ENCODE results near the gene TTC21A. TPM values are rescaled to one million over a fixed set of nuclear protein-coding genes. Genes with fewer than 3 reads are reported as not detected.
"Not testable (repeated sequence)": the region's sequence is repeated elsewhere in the genome, so short reads cannot be mapped to it uniquely, and the experiment has no call there.

Gene TTC21A
- total RNA-seq, 4 donors from 2014 or later = 2.6 to 9.9 (median 2.9) TPM

- ATAC-seq (ENCODE audit: low FRiP score) = no peak
- no peak for TF ChIP-seq CTCF (IDR thresholded peaks at IDR 0.05)
These were observed 56.9 kb downstream of the TTC21A start for GRCh38 chr3:39164414-39164813.

GRCh38 chr3:39165518-39165917, 58.0 kb downstream of the TTC21A start:
- ATAC-seq (ENCODE audit: low FRiP score) (no peak), DNase-seq (ENCODE audit: low spot score) (no peak)
- no peak for TF ChIP-seq CTCF (IDR thresholded peaks at IDR 0.05)

More at GRCh38 chr3:39164414-39164813, 56.9 kb downstream of the TTC21A start:
- no peak for DNase-seq (ENCODE audit: low spot score)

- ATAC-seq (ENCODE audit: low FRiP score) (peak; percentile 63), DNase-seq (ENCODE audit: low spot score) (no peak)
- no peak for TF ChIP-seq CTCF (IDR thresholded peaks at IDR 0.05)
These were observed 58.7 kb downstream of the TTC21A start for GRCh38 chr3:39166134-39166710.

- no peak for DNase-seq (ENCODE audit: low spot score)
- TF ChIP-seq CTCF (IDR thresholded peaks at IDR 0.05) = no peak
- ATAC-seq (ENCODE audit: low FRiP score) = peak; percentile 71
These were observed 59.6 kb downstream of the TTC21A start for GRCh38 chr3:39166932-39167532.

- ATAC-seq (ENCODE audit: low FRiP score) (no peak), DNase-seq (ENCODE audit: low spot score) (no peak)
- no peak for TF ChIP-seq CTCF (IDR thresholded peaks at IDR 0.05)
These were observed 60.8 kb downstream of the TTC21A start for GRCh38 chr3:39168156-39168780.

- no peak for DNase-seq (ENCODE audit: low spot score)
- no peak for TF ChIP-seq CTCF (IDR thresholded peaks at IDR 0.05)
- no peak for ATAC-seq (ENCODE audit: low FRiP score)
These were observed 62.2 kb downstream of the TTC21A start for GRCh38 chr3:39169712-39170111.

- ATAC-seq (ENCODE audit: low FRiP score) = no peak
- DNase-seq (ENCODE audit: low spot score) = no peak
- TF ChIP-seq CTCF (IDR thresholded peaks at IDR 0.05) = no peak
These were observed 63.0 kb downstream of the TTC21A start for GRCh38 chr3:39170461-39170860.

GRCh38 chr3:39170877-39171276, 63.4 kb downstream of the TTC21A start:
- ATAC-seq (ENCODE audit: low FRiP score); DNase-seq (ENCODE audit: low spot score): not testable (repeated sequence)
